Skeletal muscle tissue (tissue), 4 donors: ENCODE measurements around the gene WASF3. TPM values are rescaled to one million over a fixed set of nuclear protein-coding genes. Genes with fewer than 3 reads are reported as not detected.

Experiments
- H3K27ac ChIP-seq: one replicate; pipeline ENCODE4 v1.7.0; 2013; ENCODE audit warnings: mild to moderate bottlenecking, low read depth, low read length, inconsistent platforms
- H3K27me3 ChIP-seq, 3 donors: one replicate each; pipeline ENCODE4 v1.7.0; 2013; ENCODE audit warnings: low read length in 3 of 3; ENCODE audit not compliant: control insufficient read depth in 3 of 3, insufficient read depth in 3 of 3
- H3K36me3 ChIP-seq, 3 donors: one replicate each; pipeline ENCODE4 v1.7.0; 2013; ENCODE audit warnings: low read length in 3 of 3; ENCODE audit not compliant: control insufficient read depth in 3 of 3, insufficient read depth in 3 of 3
- H3K4me1 ChIP-seq, 3 donors: one replicate each; pipeline ENCODE4 v1.7.0; 2013; ENCODE audit warnings: low read length in 3 of 3, mild to moderate bottlenecking in 3 of 3; ENCODE audit not compliant: control insufficient read depth in 3 of 3, insufficient read depth in 3 of 3
- H3K4me3 ChIP-seq, 3 donors: one replicate each; pipeline ENCODE4 v1.7.0; 2013; ENCODE audit warnings: low read length in 3 of 3
- H3K9ac ChIP-seq, 3 donors: one replicate each; pipeline ENCODE4 v1.7.0; 2013; ENCODE audit warnings: low read length in 3 of 3, mild to moderate bottlenecking in 3 of 3, moderate library complexity in 2 of 3, low read depth in 1 of 3
- H3K9me3 ChIP-seq, 3 donors: one replicate each; pipeline ENCODE4 v1.7.0; 2013; ENCODE audit warnings: low read length in 3 of 3; ENCODE audit not compliant: control insufficient read depth in 3 of 3
- total RNA-seq: library from RNA; depleted of rRNA; stranded (reverse); fragments of >200 nt; gene quantifications from one replicate; pipeline ENCODE4 v1.2.3, GENCODE V29; 2014
- donor health status: Osteomylitis.

Gene WASF3
- total RNA-seq, 1 donor from 2014 or later, result 4.7 TPM

GRCh38 chr13:26682606-26683005 lies 125.1 kb downstream of the WASF3 start:
- Histone ChIP-seq H3K36me3 (peaks cover 18 to 27% (median 22%) of the 10 kb centered on the region in 3 donors), H3K27me3 (no peaks in the 10 kb centered on the region), H3K9ac (no peak overlapping the region)

GRCh38 chr13:26685606-26686005 lies 128.1 kb downstream of the WASF3 start:
- Histone ChIP-seq H3K9me3 (peaks cover 3 to 6% (median 3%) of the 10 kb centered on the region in 3 donors), H3K4me1 (no peaks in the 10 kb centered on the region), H3K36me3 (peaks cover 20 to 26% (median 26%) of the 10 kb centered on the region in 3 donors), H3K27ac (no peak overlapping the region), H3K27me3 (no peaks in the 10 kb centered on the region), H3K4me3 (no peak overlapping the region), H3K9ac (no peak overlapping the region)

More at GRCh38 chr13:26682606-26683005, 125.1 kb downstream of the WASF3 start:
- H3K27ac ChIP-seq, result no peak overlapping the region
- no peaks in the 10 kb centered on the region for H3K9me3 ChIP-seq
- H3K4me3 ChIP-seq, result no peak overlapping the region
- no peaks in the 10 kb centered on the region for H3K4me1 ChIP-seq

GRCh38 chr13:26686285-26686684 lies 128.8 kb downstream of the WASF3 start:
- peaks cover 20 to 25% (median 24%) of the 10 kb centered on the region in 3 donors for H3K36me3 ChIP-seq
- no peaks in the 10 kb centered on the region for H3K4me1 ChIP-seq
- no peak overlapping the region for H3K27ac ChIP-seq
- H3K9ac ChIP-seq, result no peak overlapping the region
- no peak overlapping the region for H3K4me3 ChIP-seq
- peaks cover 3 to 7% (median 3%) of the 10 kb centered on the region in 3 donors for H3K9me3 ChIP-seq
- no peaks in the 10 kb centered on the region for H3K27me3 ChIP-seq

DNA sequence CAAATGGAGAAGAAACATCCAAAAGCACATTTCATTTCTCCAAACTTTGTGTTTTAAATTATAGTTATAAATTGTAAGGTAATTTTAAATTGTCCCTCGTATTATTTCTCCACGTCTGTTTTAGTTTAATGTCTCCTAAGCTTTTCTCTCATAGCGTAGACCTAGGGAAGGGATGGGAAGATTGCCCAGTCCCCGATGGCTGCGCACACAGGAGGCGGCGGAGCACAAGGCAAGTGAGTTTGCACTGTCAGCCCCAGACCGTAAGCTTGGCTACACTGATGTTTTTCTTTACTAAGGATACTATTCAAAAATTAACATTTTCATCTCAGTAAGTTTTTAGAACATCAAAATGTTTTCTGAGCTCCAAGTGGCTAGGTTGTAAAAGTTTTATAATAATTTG lies 130.8 kb downstream of the WASF3 start:
- H3K4me3 ChIP-seq, result no peak overlapping the region
- H3K27ac ChIP-seq, result no peak overlapping the region
- H3K4me1 ChIP-seq, result no peaks in the 10 kb centered on the region
- no peak overlapping the region for H3K9ac ChIP-seq
- H3K9me3 ChIP-seq, result peaks cover 3 to 7% (median 3%) of the 10 kb centered on the region in 3 donors
- H3K27me3 ChIP-seq, result no peaks in the 10 kb centered on the region
- H3K36me3 ChIP-seq, result peaks cover 13 to 14% (median 13%) of the 10 kb centered on the region in 3 donors

- Histone ChIP-seq H3K4me1 (no peaks in the 10 kb centered on the region), H3K36me3 (peaks cover 10 to 13% (median 12%) of the 10 kb centered on the region in 3 donors), H3K4me3 (no peak overlapping the region), H3K27me3 (no peaks in the 10 kb centered on the region), H3K9me3 (peaks cover 3 to 7% (median 3%) of the 10 kb centered on the region in 3 donors), H3K27ac (no peak overlapping the region), H3K9ac (no peak overlapping the region)
Observed at GRCh38 chr13:26688980-26689379, 131.5 kb downstream of the WASF3 start.

DNA sequence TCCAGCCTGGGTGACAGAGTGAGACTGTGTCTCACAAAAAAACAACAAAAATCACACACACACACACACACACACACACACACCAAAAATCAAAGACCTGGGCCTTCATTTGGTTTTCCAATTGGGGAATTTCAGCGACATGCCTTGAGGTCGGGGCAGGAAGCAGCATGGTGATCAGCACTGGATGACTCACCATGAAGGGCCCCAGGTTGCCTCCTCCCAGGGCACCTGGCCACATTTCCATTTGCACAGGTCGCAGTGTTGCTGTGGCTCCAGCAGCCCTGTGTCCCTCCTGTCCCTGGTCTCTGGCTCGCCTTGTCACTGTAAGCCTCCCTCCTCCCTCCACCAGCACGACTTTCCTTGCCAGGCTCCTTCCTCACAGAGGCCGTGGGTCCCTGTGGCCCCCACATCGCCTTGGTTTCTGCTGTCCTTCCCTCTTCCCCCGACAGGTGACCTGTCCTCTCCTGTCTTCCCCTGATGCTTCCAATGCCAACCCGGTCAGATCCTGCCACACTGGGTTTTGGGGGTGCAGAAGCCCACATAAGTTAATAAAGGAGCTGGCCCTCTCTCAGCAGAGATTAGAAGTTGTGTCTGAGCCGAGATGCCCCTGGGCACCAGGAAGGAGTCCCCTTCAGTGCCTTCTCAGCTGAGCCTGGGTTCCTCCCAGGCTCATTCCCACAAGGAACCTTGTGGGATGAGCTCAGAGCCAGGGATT lies 136.4 kb downstream of the WASF3 start:
- H3K36me3 ChIP-seq, result peaks cover 0 to 3% (median 3%) of the 10 kb centered on the region in 3 donors
- no peak overlapping the region for H3K9ac ChIP-seq
- no peak overlapping the region for H3K27ac ChIP-seq
- H3K27me3 ChIP-seq, result no peaks in the 10 kb centered on the region
- no peak overlapping the region for H3K4me3 ChIP-seq
- peaks cover 3 to 7% (median 3%) of the 10 kb centered on the region in 3 donors for H3K9me3 ChIP-seq
- peaks cover 0 to 2% (median 0%) of the 10 kb centered on the region in 3 donors for H3K4me1 ChIP-seq

GRCh38 chr13:26694609-26695359 lies 137.3 kb downstream of the WASF3 start:
- Histone ChIP-seq H3K4me1 (peaks cover 0 to 2% (median 0%) of the 10 kb centered on the region in 3 donors), H3K27ac (no peak overlapping the region), H3K9me3 (peaks cover 3 to 7% (median 3%) of the 10 kb centered on the region in 3 donors), H3K27me3 (no peaks in the 10 kb centered on the region), H3K9ac (no peak overlapping the region), H3K4me3 (no peak overlapping the region), H3K36me3 (no peaks in the 10 kb centered on the region)

- Histone ChIP-seq H3K9ac (no peak overlapping the region), H3K36me3 (no peaks in the 10 kb centered on the region), H3K4me1 (peaks cover 0 to 2% (median 0%) of the 10 kb centered on the region in 3 donors), H3K27ac (no peak overlapping the region), H3K27me3 (no peaks in the 10 kb centered on the region), H3K4me3 (no peak overlapping the region), H3K9me3 (peaks cover under 1 to 3% (median 1%) of the 10 kb centered on the region in 3 donors)
Observed at GRCh38 chr13:26695360-26695705, 137.8 kb downstream of the WASF3 start.

- no peaks in the 10 kb centered on the region for H3K27me3 ChIP-seq
- H3K36me3 ChIP-seq, result no peaks in the 10 kb centered on the region
- H3K27ac ChIP-seq, result no peak overlapping the region
Observed at GRCh38 chr13:26695891-26696311, 138.4 kb downstream of the WASF3 start.

More at GRCh38 chr13:26695891-26696311, 138.4 kb downstream of the WASF3 start:
- no peak overlapping the region for H3K9ac ChIP-seq
- no peaks in the 10 kb centered on the region for H3K9me3 ChIP-seq
- no peak overlapping the region for H3K4me3 ChIP-seq
- H3K4me1 ChIP-seq, result peaks cover 0 to 2% (median 0%) of the 10 kb centered on the region in 3 donors
